ENCODE results near the gene OCSTAMP.

The OCSTAMP gene

DNA sequence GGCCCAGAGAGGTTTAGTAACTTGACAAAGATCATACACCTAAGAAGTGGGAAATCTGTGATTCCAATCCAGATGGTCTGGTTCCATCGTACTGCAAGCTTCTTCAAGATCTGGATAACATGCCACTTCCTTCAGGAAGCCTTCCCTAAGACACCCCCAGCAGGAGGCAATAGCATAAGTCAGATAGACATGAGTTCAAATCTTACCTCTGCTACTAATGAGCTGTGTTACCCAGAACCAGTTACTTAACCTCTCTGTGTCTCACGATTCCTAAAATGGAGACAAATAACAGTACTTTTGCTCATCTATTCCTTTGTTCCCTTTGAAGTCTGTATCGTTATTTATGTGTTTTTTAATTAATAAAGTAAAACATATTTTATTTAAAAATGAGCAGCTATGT lies 22.3 kb upstream of the OCSTAMP start:
- no peak for DNase-seq

DNA sequence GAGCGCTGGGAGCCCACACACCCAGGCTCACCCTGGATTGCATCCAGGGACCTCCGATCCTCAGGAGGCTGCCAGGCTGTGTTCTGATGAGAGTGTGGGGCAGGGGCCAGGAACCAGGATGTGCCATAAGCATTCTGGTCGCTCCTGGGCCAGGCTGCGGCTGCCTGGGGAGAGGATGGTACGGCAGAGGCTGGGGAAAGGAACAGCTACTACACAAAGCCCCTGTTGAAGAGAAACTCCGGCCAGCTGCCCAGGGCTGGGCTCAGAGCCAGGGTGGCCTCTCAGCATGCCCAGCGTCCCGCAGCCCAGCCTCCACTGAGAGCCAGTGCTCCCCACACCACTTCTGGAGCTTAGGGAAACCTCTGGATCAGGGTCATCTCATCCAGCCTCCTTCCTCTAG lies 21.7 kb upstream of the OCSTAMP start:
- DNase-seq: no peak

DNA sequence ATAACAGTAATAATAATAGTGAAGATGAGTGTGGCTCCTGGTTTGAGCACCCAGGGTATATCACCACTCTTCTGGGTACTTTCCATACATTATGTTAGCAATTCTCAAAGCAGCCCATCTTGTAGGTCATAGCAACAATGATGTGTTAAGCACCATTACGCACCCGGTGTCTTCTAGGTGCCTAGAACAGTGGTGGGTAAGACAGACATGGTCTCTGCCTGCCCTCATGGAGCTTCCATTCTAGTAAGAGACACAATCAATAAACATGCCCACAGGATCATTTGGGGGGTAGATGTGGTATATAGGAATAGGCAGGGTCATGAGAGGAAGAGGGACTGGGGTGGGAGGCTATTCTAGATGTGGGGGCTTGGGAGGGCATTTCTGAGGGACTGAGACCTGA lies 21.0 kb upstream of the OCSTAMP start:
- DNase-seq: no peak

DNA sequence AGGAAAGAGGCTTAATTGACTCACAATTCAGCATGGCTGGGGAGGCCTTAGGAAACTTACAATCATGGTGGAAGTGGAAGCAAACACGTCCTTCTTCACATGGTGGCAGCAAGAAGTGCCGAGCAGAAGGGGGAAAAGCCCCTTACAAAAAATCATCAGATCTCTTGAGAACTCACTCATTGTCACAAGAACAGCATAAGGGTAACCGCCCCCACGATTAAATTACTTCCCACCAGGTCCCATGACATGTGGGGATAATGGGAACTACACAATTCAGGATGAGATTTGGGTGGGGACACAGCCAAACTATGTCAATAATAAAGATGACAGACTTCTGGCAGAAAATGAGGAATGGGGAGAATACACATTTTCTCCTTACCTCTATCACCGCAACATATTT lies 20.5 kb upstream of the OCSTAMP start:
- no peak for DNase-seq

DNA sequence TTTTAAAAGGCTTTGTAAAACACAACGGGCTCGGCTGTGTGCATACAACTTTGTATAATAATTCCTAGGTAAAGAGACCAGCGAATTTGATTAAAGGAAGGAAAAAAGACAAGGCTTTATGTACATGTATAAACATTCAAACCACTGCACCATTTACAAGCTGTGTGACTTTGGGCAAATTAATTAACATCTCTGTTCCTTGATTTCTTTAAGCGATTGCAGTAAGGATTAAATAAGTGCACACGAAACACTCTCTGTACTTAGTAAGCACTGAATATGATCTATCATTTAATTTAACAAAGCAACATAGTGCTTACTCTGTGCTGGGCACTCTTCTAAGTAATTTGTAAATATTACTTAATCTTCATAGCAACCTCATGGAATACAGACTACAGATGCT lies 19.5 kb upstream of the OCSTAMP start:
- no peak for DNase-seq

DNA sequence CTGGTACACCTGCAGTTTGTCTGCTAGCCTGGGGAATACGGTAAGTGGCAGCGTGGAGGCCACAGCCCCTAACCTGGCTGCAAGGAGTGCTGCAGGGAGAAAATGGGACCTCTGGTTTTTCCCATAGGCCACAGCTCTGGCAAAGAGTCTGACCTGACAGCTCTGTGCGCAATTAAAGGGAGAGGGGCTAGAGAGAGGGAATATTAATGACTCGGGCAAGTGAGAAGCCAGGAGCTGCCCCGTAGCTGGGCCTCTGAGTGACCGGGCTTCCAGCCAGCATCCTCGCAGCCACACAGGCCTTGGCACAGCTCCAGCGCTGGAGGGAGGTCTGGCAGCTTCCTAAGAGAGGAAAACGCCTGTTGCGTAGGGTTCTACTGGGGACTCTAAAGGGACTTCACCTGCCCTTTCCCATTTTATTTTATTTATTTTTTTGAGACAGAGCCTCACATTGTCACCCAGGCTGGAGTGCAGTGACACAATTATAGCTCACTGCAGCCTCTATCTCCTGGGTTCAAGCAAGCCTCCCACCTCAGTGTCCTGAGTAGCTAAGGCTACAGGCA lies 18.2 kb upstream of the OCSTAMP start:
- no peak for DNase-seq

DNA sequence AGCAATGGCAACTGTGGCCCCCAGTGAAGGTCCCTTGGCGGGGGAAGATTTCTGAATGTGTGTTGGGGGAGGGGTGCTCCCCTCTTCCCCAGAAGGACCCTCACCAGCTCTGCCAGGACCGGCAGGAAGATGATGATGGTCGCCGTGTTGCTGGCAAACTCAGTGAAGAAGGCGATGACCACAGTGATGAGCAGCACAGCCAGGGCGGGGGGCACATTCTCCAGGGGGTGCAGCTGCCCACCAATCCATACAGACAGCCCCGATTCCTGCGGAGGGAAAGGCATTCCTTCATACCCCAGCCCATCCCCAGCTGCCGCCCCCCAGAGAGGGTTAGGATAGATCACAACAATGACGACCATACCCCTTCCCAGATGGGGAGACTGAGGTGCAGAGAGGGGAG lies 15.7 kb upstream of the OCSTAMP start:
- no peak for DNase-seq

DNA sequence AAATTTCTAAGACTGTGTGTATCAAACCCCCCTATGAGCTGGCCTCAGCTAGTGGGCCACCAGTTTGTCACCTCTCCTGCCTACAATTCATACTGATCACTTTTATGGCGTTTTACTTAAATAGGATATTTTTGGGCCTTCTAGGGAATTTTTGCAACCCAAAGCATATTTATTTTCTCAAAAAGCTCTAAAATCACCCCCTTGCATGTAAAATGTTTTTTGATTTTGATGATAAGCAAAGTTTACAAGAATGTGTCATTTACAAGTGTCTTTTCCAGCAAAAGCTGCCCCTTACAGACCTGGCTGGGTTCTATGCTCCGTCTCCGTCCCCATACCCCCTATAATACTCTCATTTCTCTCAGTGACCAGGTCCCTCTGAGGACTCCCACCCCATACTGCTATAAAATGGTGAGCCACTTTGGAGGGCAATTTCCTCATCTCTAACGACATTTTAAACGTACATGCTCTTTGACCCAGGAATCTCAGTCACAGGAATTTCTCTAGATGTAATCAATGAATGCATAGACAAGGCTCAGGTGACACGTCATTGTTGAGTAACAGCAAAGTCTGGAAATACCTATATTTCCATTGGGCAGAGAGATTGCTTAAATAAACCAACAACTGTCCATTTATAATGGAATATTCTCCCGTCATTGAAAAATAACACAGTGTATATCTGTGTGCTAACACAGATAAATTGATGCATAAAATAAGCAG lies 13.9 kb upstream of the OCSTAMP start:
- DNase-seq: no peak

DNA sequence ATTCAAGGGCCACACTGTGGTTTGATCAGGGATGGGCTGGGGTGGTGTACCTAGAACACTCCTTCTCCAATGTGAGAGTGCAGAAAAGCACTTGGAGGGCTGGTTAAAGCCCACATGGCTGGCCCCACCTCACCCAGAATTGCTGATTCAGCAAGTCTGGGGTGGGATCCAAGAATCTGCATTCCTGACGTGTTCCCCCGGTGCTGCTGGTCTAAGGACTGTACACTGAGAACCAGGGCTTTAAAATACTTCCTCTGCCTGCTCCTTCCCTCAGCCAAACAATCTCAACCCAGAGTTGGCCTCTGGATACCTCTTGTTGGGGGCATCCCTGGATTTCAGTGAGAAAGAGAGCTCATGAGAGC lies 13.4 kb upstream of the OCSTAMP start:
- DNase-seq: no peak

DNA sequence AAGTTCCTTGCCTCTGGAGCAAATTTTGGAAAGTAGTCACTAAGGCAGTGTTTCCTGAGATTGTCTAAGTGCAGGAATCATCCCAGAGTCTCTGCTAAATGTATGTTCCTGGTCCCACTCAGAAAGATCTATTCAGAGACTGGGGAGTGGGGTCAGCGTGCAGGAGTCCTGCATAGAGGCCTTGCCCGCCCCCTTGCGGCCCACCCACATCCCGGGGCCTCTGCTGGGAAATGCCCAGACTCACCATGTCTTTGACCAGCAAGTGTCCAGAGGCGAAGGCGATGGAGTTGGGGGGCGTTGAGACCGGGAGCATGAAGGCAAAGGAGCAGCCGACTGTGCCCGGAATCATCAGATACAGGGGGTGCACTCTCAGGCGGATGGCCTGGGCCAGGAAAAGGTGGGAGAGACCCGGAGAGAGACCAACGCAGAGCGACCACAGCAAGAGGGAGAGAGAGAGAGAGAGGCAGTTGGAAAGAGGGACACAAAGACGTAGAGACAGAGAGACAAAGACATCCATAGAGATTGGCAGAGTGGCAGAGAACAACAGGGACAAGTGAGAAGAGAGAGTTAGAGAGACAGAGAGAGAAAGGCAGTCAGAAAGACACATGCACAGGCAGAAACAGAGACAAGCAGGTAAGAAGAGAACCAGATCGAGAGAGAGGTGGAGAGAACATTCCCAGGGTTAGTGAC lies 12.9 kb upstream of the OCSTAMP start:
- DNase-seq: no peak

DNA sequence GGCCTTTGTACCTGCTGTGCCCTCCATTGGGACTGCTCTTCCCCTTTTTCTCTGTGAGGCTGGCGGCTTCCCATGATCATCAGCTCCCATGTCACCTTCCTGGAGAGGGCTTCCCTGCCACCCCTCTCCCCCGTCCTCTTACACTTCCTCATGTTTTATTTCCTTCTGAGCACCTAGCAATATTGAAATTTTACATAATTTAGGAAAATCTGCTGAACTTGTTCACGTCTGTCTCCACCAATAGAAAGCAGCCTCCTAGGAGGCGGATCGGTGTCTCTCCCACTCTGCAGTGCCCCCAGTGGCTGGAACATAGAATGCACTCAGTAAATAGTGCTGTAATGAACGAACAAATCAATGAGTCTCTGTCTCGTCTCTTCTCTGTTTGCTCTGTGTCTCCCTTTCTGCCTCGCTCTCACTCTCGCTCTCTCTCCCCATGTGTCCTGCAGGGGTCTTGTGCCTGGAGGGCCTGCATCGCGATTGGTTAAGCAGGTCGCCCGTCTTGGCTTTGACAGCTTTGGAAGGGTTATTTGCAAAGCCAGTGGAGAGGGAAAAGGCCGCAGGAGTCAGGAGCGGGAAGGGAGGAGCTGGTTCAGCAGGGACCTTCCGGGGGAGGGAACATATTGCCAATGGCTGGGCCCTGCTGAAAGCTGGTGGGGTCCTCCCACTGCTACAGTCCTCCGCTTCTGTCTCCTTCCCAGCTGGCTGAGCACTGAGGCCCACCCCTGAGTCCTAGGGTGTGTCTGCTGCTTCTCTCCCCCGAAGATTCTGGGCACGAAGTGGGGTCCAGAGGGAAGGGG lies 12.1 kb upstream of the OCSTAMP start:
- peak; percentile 83 for DNase-seq

DNA sequence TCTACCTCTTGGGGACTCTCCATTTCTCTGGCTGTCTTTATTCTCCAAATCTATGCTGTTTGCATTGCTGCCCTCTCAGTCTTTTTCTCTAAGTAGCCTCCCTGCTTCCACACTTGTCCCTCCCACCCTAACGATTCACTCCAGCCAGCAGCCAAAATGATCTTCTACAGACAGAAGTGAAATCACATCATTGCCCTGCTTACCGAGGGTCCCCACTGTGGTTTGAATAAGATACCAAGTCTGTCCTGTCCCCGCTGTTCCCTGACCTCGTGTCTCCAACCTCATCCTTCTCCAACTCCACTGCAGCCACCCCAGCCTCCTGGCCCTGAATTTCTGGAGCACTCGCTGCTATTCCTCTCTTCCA lies 11.5 kb upstream of the OCSTAMP start:
- DNase-seq: no peak

DNA sequence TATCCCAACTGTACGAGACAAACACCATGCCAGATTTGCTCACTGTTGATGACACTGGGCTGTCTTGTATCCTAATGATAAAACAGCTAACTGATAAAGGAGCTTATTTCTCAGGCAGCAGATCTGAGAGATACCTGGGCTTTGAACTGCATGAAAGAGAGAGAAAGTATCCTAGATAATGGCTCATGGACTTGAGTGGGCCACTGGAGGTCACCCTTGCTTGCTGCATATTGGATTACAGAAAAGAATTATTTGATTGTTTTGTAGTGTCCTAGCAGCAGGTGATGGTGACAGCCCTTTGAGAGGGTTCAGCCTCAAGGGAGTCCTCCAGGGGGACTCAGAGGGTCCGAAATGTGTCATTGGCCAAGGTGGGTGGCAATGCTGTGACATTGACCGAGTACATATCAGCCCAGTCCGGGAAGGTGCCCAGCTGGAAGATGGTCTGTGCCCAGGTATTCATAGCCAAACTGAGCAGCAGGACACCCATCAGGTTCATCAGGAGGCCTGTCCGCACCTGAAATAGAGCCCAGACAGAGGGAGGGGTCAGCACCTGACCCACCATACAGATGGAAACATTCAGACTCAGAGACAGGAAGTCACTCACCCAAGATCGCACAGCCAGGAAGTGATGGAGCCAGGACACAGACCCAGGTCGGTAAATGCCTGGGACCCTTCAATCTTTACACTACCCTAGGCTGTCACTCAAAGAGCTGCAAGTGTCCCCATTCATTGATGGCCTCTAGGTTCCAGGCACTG lies 9.4 kb upstream of the OCSTAMP start:
- no peak for DNase-seq

DNA sequence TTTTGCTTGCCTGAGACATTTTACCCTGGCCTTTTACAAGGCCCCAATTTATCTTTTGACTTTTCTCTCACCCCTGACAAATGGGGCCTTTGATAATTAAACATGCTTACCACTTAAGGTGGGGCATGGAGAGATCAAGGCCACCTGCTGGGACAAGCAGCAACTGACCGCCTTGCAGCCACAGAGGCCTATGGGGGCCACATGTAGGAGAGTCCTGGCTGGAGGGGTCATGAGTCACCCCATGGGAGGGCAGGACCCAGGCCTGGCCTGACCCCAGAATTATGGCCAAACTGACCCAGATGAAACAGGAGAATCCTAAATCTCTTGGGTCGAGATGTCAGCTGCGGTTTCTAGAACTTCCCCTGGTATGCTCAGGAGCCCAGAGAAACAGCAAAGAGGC lies 8.5 kb upstream of the OCSTAMP start:
- DNase-seq: no peak

DNA sequence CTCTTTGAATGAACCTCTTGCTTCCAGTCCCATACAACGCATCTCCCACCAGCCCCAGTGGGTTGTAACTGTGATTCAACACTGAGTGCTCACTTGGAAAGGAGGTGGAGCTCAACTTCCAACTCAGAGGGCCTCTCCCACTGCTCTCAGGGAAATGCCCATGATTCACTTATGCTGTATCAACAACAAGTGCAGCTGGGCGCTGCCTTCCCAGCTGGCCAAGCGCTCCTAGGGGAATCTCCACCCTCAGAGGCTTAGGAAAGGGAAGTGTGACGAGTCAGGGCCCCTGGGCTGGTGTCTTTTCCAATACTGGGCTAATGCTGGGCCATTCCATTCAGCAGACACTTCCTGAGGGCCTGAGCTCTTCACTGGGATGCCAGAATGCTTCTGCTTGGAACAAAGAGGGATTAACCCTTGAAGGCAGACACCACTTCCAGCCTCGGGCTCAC lies 8.1 kb upstream of the OCSTAMP start:
- no peak for DNase-seq

DNA sequence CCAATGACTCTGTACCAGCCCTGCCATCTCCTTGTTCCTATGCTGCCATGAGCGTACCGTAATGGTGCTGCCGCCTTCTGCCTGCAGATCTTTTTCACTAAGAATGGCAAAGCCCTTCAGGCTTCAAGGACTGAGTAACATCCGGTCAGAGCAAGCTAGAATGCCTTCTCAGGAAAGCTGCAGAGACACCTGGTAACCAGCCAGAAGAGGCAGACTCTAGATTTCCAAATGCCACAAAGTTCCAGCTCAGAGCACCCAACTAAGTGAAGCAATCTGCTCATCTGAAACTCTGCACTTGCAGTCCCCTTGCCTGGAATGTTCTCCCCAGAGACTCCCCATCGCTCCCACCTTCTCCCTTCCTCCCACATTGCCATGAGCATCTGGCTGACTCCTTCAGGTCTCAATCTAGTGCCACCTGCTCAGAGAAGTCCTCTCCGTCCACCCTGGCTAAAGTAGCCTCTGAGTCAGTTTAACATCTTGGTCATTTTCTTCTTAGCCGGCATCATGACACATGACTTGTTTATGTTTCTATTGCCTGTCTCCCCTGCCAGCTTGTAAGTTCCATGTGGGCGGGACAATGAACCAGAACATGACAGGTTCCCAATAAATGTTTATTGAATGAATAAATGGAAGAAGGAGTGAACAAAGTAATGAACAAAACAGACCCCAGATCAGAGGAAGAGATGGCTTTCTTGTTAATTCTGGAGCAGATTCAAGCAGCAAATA lies 6.9 kb upstream of the OCSTAMP start:
- DNase-seq: no peak

DNA sequence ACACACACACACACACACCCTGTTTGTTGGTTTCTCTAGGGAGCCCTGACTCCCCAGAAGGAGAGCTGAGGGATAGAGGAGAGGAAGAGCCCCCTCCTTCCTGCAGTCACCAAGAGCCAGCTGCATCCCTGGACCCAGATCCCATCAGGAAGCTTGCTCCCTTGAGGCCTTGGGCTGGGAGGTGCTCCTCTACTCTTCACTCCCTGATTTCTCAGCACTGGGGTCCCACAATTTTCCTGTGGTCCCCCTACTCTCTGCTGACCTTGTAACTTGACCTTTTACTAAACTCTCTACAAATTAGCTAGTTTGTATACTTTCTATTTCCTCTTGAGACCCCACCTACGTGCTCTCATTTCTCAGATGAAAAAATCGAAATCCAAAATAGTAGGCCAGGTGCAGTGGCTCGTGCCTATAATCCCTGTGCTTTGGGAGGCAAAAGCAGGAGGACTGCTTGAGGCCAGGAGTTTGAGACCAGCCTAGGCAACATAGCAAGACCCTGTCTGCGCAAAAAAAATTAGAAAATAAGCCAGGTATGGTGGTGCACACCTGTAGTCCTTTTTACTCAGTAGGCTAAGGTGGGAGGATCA lies 5.0 kb upstream of the OCSTAMP start:
- DNase-seq: no peak

DNA sequence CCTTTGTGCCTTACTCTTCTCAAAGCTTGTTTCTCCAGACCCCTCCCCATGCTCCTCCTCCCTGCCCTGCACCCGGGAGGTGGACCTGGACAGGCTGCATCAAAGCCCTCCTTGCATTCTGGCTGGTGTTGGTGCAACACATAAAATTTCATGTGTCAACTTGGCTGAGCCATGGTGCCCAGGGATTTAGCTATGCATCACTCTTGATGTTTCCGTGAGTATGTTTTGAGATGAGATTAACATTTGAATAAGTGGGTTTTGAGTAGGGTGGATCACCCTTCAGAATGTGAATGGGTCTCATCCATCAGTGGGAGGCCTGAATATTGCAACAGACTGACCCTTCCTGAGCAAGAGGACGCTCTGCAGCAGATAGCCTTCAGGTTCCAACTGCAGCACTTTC lies 4.4 kb upstream of the OCSTAMP start:
- DNase-seq: no peak

DNA sequence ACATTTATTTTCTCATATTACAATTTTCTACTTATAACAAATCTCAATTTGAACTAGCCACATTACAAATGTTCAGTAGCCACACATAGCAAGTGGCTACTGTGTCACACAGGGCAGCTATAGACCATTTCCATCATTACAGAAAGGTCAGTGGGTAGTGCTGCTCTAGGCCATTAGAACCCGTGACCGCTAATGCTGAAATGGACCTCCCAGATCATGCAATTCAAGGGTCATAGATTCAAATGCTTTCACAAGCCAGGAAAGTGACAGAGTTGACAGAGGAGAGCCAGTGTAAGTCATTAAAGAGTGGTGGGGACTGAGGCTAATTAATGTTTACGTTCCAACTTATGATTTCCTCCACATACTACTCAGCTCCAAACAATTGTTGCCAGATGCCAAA lies 3.5 kb upstream of the OCSTAMP start:
- DNase-seq: no peak

DNA sequence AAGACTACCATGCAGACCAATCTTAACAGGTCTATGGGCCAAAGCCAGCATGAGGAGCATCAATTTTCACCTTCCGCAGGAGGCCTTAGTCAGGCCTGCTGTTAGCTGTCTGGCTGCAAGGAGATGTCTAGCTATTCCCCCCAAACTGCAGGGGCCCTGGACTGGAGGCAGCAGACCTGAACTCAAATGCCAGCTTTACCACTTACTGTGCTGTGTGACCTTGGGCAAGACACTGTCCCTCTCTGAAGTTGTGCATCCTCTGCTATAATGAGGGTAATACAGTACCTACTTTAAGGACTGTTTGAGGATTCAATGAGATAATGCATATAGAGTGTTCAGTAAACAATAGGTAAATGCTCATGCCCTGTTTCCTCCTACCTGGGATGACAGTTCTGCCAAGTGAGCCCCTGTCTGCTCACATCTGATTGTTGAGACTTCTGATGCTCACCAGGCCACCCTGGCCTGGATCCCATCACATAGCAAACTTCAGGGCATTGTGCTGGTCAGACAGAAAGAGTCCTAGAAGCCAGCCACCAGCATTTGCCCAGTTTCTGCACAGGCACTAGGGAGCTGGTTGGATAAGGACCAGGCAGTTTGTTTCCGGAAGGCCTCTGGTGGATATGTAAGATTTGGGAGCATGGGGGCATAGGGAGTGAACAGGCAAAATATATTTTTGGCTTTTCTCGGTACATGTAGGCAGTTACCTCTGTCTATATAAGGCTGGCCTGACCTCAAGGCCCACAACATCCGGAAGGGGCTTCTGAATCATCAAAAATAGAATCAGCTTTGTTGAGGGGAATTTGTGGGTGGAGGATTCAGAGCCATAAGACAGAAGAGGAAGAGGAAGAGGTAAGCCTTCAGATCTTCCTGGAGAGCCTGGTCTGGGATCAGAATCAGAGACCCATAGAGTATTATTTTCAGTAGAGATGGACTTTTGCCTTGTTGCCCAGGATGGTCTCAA lies 2.3 kb upstream of the OCSTAMP start:
- no peak for DNase-seq

Data from activated CD8-positive, alpha-beta memory T cell treated with anti-CD3 and anti-CD28 coated beads, Interleukin-2, amount 50 U/mL, for 48 hours (primary cell).